Neural cell (in vitro differentiated cells): ENCODE results near the gene CHST13. TPM values are rescaled to one million over a fixed set of nuclear protein-coding genes. Genes with fewer than 3 reads are reported as not detected.

ENCODE experiments used
- H2AFZ ChIP-seq: fragments of 200-600, 300-800 bp; sonication (generic), shearing (Covaris generic); 2 replicates; pipeline ENCODE4 v1.6.0; 2014; ENCODE audit warnings: low read depth, mild to moderate bottlenecking, antibody characterized with exemption, low read length, moderate library complexity
- H3F3A ChIP-seq: fragments of 200-600 bp; shearing (Covaris generic); 2 replicates; pipeline ENCODE4 v1.6.1; 2016; ENCODE audit warnings: mild to moderate bottlenecking, moderate library complexity, mixed read lengths, antibody characterized with exemption, low read length; ENCODE audit not compliant: insufficient read depth, poor library complexity, severe bottlenecking
- H3K27ac ChIP-seq: fragments of 200-600, 300-800 bp; sonication (generic), shearing (Covaris generic); 2 replicates; pipeline ENCODE4 v1.5.1; 2014; ENCODE audit warnings: mild to moderate bottlenecking, low read length, moderate library complexity
- H3K27me3 ChIP-seq: fragments of 300-800, 200-600 bp; sonication (generic), shearing (Covaris generic); 2 replicates; pipeline ENCODE4 v1.6.0; 2014; ENCODE audit warnings: mild to moderate bottlenecking, low read depth, low read length, moderate library complexity; ENCODE audit not compliant: insufficient read depth
- H3K36me3 ChIP-seq: fragments of 300-800, 200-600 bp; sonication (generic), shearing (Covaris generic); 2 replicates; pipeline ENCODE4 v1.5.1; 2014; ENCODE audit warnings: mild to moderate bottlenecking, antibody characterized with exemption, low read length, moderate library complexity; ENCODE audit not compliant: insufficient read depth
- H3K4me2 ChIP-seq: fragments of 300-800, 200-600 bp; sonication (generic), shearing (Covaris generic); 2 replicates; pipeline ENCODE4 v1.6.0; 2014; ENCODE audit warnings: mild to moderate bottlenecking, low read length
- H3K4me3 ChIP-seq: fragments of 300-800, 200-600 bp; sonication (generic), shearing (Covaris generic); 2 replicates; pipeline ENCODE4 v1.5.1; 2014; ENCODE audit warnings: mild to moderate bottlenecking, low read length, moderate library complexity
- H3K79me2 ChIP-seq: fragments of 200-600 bp; shearing (Covaris generic); replicated peaks from 2 replicates; pipeline ENCODE4 v1.6.0; 2014; ENCODE audit warnings: mild to moderate bottlenecking, low read length, moderate library complexity; ENCODE audit not compliant: insufficient read depth
- H3K9ac ChIP-seq: fragments of 300-800, 200-600 bp; sonication (generic), shearing (Covaris generic); 2 replicates; pipeline ENCODE4 v1.6.1; 2016; ENCODE audit warnings: mild to moderate bottlenecking, low read length, mixed read lengths
- H3K9me2 ChIP-seq: fragments of 200-600 bp; shearing (Covaris generic); 2 replicates; pipeline ENCODE4 v1.6.1; 2016; ENCODE audit warnings: mild to moderate bottlenecking, low read length, mixed read lengths; ENCODE audit not compliant: insufficient read depth
- H3K9me3 ChIP-seq: fragments of 200-600, 300-800 bp; sonication (generic), shearing (Covaris generic); 2 replicates; pipeline ENCODE4 v1.6.1; 2016; ENCODE audit warnings: mild to moderate bottlenecking, mixed run types, low read length, moderate library complexity, mixed read lengths
- H4K20me1 ChIP-seq: fragments of 200-600 bp; shearing (Covaris generic); 2 replicates; pipeline ENCODE4 v1.6.1; 2016; ENCODE audit warnings: mild to moderate bottlenecking, mixed run types; ENCODE audit not compliant: insufficient read depth
- EP300 ChIP-seq: fragments of 450-650 bp; conservative IDR thresholded peaks from 2 replicates; pipeline ENCODE4 v1.6.1; 2014; ENCODE audit warnings: antibody characterized with exemption, mild to moderate bottlenecking, moderate library complexity; ENCODE audit not compliant: poor library complexity, severe bottlenecking
- EZH2 ChIP-seq: fragments of 200-600, 300-800 bp; shearing (Covaris generic), sonication (generic); IDR thresholded peaks from 2 replicates; pipeline ENCODE4 v1.6.1; 2014; ENCODE audit warnings: antibody characterized with exemption, low read length, borderline replicate concordance, mild to moderate bottlenecking; ENCODE audit not compliant: insufficient read depth, poor library complexity, severe bottlenecking
- MXI1 ChIP-seq: fragments of 450-650 bp; conservative IDR thresholded peaks from 2 replicates; pipeline ENCODE4 v1.6.1; 2014; ENCODE audit warnings: antibody characterized with exemption, mild to moderate bottlenecking; ENCODE audit not compliant: poor library complexity, severe bottlenecking
- POLR2AphosphoS5 ChIP-seq: IDR thresholded peaks from 2 replicates; pipeline ENCODE4 v1.6.1; 2012
- RAD21 ChIP-seq: fragments of 450-650 bp; conservative IDR thresholded peaks from 2 replicates; pipeline ENCODE4 v1.6.1; 2014; ENCODE audit warnings: antibody characterized with exemption, mild to moderate bottlenecking, moderate library complexity
- SMC3 ChIP-seq: fragments of 450-650 bp; conservative IDR thresholded peaks from 2 replicates; pipeline ENCODE4 v1.6.1; 2014; ENCODE audit warnings: antibody characterized with exemption, mild to moderate bottlenecking, moderate library complexity; ENCODE audit not compliant: poor library complexity
- TAF1 ChIP-seq: IDR thresholded peaks from 2 replicates; pipeline ENCODE4 v1.6.1; 2012; ENCODE audit warnings: low read depth
- polyA plus RNA-seq: library from polyadenylated mRNA; depleted of rRNA; stranded (reverse); fragments of >200 nt; gene quantifications from 2 replicates; pipeline ENCODE4 v1.2.3, GENCODE V29; 2014
- TF ChIP-seq, protein P1 (sequence below): IDR thresholded peaks from 2 replicates; pipeline ENCODE4 v1.6.1; 2012; ENCODE audit warnings: borderline replicate concordance
- TF ChIP-seq, protein P2 (sequence below): fragments of 450-650 bp; IDR thresholded peaks from 2 replicates; pipeline ENCODE4 v1.5.1; 2014; ENCODE audit warnings: antibody characterized with exemption, mild to moderate bottlenecking, moderate library complexity; ENCODE audit not compliant: poor library complexity, severe bottlenecking

Gene CHST13
- polyA plus RNA-seq, 1 donor from 2014 or later = not detected

DNA sequence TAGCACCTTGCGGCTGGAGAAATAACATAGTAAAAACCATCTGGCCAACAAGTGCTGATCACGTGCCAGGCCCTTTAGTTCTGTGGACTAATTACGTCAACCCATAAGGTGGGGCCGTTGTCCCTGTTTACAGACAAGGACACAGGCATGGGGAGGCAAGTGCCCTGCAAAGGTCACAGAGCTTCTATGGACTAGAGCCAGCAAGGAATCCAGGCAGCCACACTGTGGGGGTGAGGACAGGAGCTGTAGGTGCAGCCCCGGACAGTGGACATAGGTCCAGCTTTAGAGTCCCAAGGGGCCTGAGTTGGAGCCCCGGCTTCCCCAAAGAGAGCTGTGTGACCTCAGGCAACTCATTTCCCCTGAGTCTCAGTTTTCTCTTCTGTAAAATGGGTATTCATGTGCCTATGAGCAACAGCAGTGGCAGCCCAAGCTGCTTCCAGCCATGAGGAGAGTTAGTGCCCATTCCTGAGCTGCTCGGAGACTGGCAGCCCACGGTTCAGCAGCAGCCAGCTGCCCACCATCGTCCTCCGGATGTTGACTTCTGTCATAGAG lies 13.9 kb downstream of the CHST13 start:
- H3K4me3 ChIP-seq = no peak overlapping the region
- H3K36me3 ChIP-seq = no peaks in the 10 kb centered on the region
- H3K79me2 ChIP-seq = no peaks in the 10 kb centered on the region
- H2AFZ ChIP-seq = no peak overlapping the region
- H3K27ac ChIP-seq = no peak overlapping the region
- TF ChIP-seq RAD21 = no peak
- TF ChIP-seq EP300 = no peak
- TF ChIP-seq, protein P1, sequence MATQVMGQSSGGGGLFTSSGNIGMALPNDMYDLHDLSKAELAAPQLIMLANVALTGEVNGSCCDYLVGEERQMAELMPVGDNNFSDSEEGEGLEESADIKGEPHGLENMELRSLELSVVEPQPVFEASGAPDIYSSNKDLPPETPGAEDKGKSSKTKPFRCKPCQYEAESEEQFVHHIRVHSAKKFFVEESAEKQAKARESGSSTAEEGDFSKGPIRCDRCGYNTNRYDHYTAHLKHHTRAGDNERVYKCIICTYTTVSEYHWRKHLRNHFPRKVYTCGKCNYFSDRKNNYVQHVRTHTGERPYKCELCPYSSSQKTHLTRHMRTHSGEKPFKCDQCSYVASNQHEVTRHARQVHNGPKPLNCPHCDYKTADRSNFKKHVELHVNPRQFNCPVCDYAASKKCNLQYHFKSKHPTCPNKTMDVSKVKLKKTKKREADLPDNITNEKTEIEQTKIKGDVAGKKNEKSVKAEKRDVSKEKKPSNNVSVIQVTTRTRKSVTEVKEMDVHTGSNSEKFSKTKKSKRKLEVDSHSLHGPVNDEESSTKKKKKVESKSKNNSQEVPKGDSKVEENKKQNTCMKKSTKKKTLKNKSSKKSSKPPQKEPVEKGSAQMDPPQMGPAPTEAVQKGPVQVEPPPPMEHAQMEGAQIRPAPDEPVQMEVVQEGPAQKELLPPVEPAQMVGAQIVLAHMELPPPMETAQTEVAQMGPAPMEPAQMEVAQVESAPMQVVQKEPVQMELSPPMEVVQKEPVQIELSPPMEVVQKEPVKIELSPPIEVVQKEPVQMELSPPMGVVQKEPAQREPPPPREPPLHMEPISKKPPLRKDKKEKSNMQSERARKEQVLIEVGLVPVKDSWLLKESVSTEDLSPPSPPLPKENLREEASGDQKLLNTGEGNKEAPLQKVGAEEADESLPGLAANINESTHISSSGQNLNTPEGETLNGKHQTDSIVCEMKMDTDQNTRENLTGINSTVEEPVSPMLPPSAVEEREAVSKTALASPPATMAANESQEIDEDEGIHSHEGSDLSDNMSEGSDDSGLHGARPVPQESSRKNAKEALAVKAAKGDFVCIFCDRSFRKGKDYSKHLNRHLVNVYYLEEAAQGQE = no peak
- TF ChIP-seq POLR2AphosphoS5 = no peak
- no peak for TF ChIP-seq TAF1
- no peak for TF ChIP-seq MXI1
- TF ChIP-seq, protein P2, sequence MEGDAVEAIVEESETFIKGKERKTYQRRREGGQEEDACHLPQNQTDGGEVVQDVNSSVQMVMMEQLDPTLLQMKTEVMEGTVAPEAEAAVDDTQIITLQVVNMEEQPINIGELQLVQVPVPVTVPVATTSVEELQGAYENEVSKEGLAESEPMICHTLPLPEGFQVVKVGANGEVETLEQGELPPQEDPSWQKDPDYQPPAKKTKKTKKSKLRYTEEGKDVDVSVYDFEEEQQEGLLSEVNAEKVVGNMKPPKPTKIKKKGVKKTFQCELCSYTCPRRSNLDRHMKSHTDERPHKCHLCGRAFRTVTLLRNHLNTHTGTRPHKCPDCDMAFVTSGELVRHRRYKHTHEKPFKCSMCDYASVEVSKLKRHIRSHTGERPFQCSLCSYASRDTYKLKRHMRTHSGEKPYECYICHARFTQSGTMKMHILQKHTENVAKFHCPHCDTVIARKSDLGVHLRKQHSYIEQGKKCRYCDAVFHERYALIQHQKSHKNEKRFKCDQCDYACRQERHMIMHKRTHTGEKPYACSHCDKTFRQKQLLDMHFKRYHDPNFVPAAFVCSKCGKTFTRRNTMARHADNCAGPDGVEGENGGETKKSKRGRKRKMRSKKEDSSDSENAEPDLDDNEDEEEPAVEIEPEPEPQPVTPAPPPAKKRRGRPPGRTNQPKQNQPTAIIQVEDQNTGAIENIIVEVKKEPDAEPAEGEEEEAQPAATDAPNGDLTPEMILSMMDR = no peak
- no peak for TF ChIP-seq SMC3
- TF ChIP-seq EZH2 = no peak
- H3K9me3 ChIP-seq = no peaks in the 10 kb centered on the region
- no peak overlapping the region for H3K9ac ChIP-seq
- no peak overlapping the region for H3K4me2 ChIP-seq
- no peaks in the 10 kb centered on the region for H3F3A ChIP-seq
- H3K27me3 ChIP-seq = no peaks in the 10 kb centered on the region
- no peaks in the 10 kb centered on the region for H4K20me1 ChIP-seq
- H3K9me2 ChIP-seq = no peaks in the 10 kb centered on the region

DNA sequence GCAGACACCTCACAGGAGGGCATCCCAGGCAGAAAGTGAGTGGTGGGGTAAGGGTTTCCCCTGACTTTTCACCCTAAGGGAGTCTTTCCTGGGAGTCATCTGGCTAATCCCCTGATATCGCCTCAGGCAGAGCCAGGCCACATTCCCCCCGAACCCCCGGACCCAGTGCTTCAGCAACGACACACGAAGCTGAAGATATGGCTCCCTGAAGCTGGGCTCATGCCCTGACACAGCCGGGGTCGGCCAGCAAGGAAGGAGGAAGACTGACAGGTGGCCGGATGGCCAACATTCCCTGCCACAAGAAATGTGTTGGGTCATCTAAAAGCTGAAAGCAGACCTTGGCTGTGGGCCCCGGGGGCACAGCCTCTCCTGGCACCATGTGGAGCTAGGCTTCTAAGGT lies 14.4 kb downstream of the CHST13 start:
- no peaks in the 10 kb centered on the region for H3K9me3 ChIP-seq
- H3K4me2 ChIP-seq = no peak overlapping the region
- no peaks in the 10 kb centered on the region for H3K36me3 ChIP-seq
- H3F3A ChIP-seq = no peaks in the 10 kb centered on the region
- H3K27me3 ChIP-seq = no peaks in the 10 kb centered on the region
- H3K9ac ChIP-seq = no peak overlapping the region
- no peaks in the 10 kb centered on the region for H3K79me2 ChIP-seq
- no peaks in the 10 kb centered on the region for H3K9me2 ChIP-seq
- no peak overlapping the region for H2AFZ ChIP-seq
- no peak overlapping the region for H3K4me3 ChIP-seq
- TF ChIP-seq, protein P1 = no peak
- no peaks in the 10 kb centered on the region for H4K20me1 ChIP-seq
- no peak overlapping the region for H3K27ac ChIP-seq
